Measurements from ENCODE around the gene SGSH. TPM values are rescaled to one million over a fixed set of nuclear protein-coding genes. Genes with fewer than 3 reads are reported as not detected.

SGSH gene
- total and polyA plus RNA-seq, 4 experiments from 2014 or later = 37.8 to 198 (median 124) TPM

- H3K9me3 ChIP-seq (ENCODE audit: control insufficient read depth in 1 of 2, low read length in 2 of 2) = peaks cover 0 to 4% of the 10 kb centered on the region in 2 donors
- ChIA-PET POLR2A (ENCODE audit: partially characterized antibody) (no interaction called here), CTCF (ENCODE audit: partially characterized antibody) (interaction anchor here (1.1 to 1.2 kb wide), 2 partner anchors 16 to 40 kb away, joined by 3 read pairs; no protein-coding TSS in a partner anchor)
- H3K4me3 ChIP-seq (ENCODE audit: low read length in 2 of 2) = no peak overlapping the region
- Mint-ChIP-seq H3K9me3 (peaks cover 0 to 17% (median 12%) of the 10 kb centered on the region in 8 donors), H3K27ac (no peak overlapping the region), H3K4me3 (no peak overlapping the region), H3K27me3 (no peaks in the 10 kb centered on the region), H3K36me3 (peaks cover 44 to 60% of the 10 kb centered on the region in 2 donors), H3K4me1 (peaks cover 0 to 2% (median 0%) of the 10 kb centered on the region in 4 donors)
- H3K27me3 ChIP-seq (ENCODE audit: insufficient read depth, low read length) = no peaks in the 10 kb centered on the region
- no peak for DNase-seq
- peaks cover 20% of the 10 kb centered on the region for H3K36me3 ChIP-seq (ENCODE audit: insufficient read depth, low read length)
- intact Hi-C loops (cut with micrococcal nuclease) = no loop called here
- no peak overlapping the region for H3K27ac ChIP-seq (ENCODE audit: low read depth, low read length)
- no peaks in the 10 kb centered on the region for H3K4me1 ChIP-seq (ENCODE audit: insufficient read depth, low read length)
These were observed 17.3 kb upstream of the SGSH start for GRCh38 chr17:80237386-80237785.

- intact Hi-C loops (cut with micrococcal nuclease) = no loop called here
- CTCF ChIA-PET (ENCODE audit: partially characterized antibody) = no interaction called here
These were observed 16.8 kb upstream of the SGSH start for GRCh38 chr17:80236911-80237310.

GRCh38 chr17:80233202-80233601, 13.1 kb upstream of the SGSH start:
- no peak overlapping the region for H3K4me3 ChIP-seq (ENCODE audit: low read length in 2 of 2)
- Mint-ChIP-seq H3K4me3 (no peak overlapping the region), H3K9me3 (peaks cover 0 to 33% (median 17%) of the 10 kb centered on the region in 8 donors), H3K36me3 (peaks cover 53 to 65% of the 10 kb centered on the region in 2 donors), H3K27me3 (no peaks in the 10 kb centered on the region), H3K27ac (peak overlapping the region in 2 of 7 donors; percentile 15 to 60), H3K4me1 (peaks cover 0 to 2% (median under 1%) of the 10 kb centered on the region in 4 donors)
- H3K9me3 ChIP-seq (ENCODE audit: control insufficient read depth in 1 of 2, low read length in 2 of 2) = peaks cover 0 to 7% of the 10 kb centered on the region in 2 donors
- H3K36me3 ChIP-seq (ENCODE audit: insufficient read depth, low read length) = peaks cover 13% of the 10 kb centered on the region
- DNase-seq = no peak
- H3K27me3 ChIP-seq (ENCODE audit: insufficient read depth, low read length) = no peaks in the 10 kb centered on the region
- ChIA-PET POLR2A (ENCODE audit: partially characterized antibody) (no interaction called here), CTCF (ENCODE audit: partially characterized antibody) (no interaction called here)
- no peaks in the 10 kb centered on the region for H3K4me1 ChIP-seq (ENCODE audit: insufficient read depth, low read length)
- H3K27ac ChIP-seq (ENCODE audit: low read depth, low read length) = no peak overlapping the region
- intact Hi-C loops (cut with micrococcal nuclease) = no loop called here

More at GRCh38 chr17:80236911-80237310, 16.8 kb upstream of the SGSH start:
- no peak for DNase-seq
- H3K36me3 Mint-ChIP-seq = peaks cover 49 to 57% of the 10 kb centered on the region in 2 donors
- Histone ChIP-seq H3K4me3 (ENCODE audit: low read length in 2 of 2) (no peak overlapping the region), H3K36me3 (ENCODE audit: insufficient read depth, low read length) (peaks cover 17% of the 10 kb centered on the region), H3K27ac (ENCODE audit: low read depth, low read length) (no peak overlapping the region), H3K9me3 (ENCODE audit: control insufficient read depth in 1 of 2, low read length in 2 of 2) (peaks cover 0 to 7% of the 10 kb centered on the region in 2 donors), H3K27me3 (ENCODE audit: insufficient read depth, low read length) (no peaks in the 10 kb centered on the region), H3K4me1 (ENCODE audit: insufficient read depth, low read length) (no peaks in the 10 kb centered on the region)
- POLR2A ChIA-PET (ENCODE audit: partially characterized antibody) = no interaction called here
- no peak overlapping the region for H3K4me3 Mint-ChIP-seq
- peaks cover 0 to 21% (median 15%) of the 10 kb centered on the region in 8 donors for H3K9me3 Mint-ChIP-seq
- H3K27ac Mint-ChIP-seq = no peak overlapping the region
- no peaks in the 10 kb centered on the region for H3K27me3 Mint-ChIP-seq
- peaks cover 0 to 2% (median 0%) of the 10 kb centered on the region in 4 donors for H3K4me1 Mint-ChIP-seq

- no peak overlapping the region for H3K27ac ChIP-seq (ENCODE audit: low read depth, low read length)
- H3K4me3 Mint-ChIP-seq = peak overlapping the region in 1 of 8 donors; percentile 32
- peak overlapping the region in 2 of 7 donors; percentile 35 to 41 for H3K27ac Mint-ChIP-seq
- intact Hi-C loops (cut with micrococcal nuclease) = no loop called here
- CTCF ChIA-PET (ENCODE audit: partially characterized antibody) = interaction anchor here (0.9 to 1.4 kb wide), 2 partner anchors 37 to 131 kb away, joined by 3 to 4 read pairs; partner anchors contain the start of gene GAA
- H3K9me3 ChIP-seq (ENCODE audit: control insufficient read depth in 1 of 2, low read length in 2 of 2) = peaks cover 0 to 7% of the 10 kb centered on the region in 2 donors
- H3K4me1 Mint-ChIP-seq = peaks cover 0 to 2% (median under 1%) of the 10 kb centered on the region in 4 donors
- no peak overlapping the region for H3K4me3 ChIP-seq (ENCODE audit: low read length in 2 of 2)
- no peaks in the 10 kb centered on the region for H3K4me1 ChIP-seq (ENCODE audit: insufficient read depth, low read length)
- no peak for DNase-seq
- H3K36me3 ChIP-seq (ENCODE audit: insufficient read depth, low read length) = peaks cover 6% of the 10 kb centered on the region
- H3K36me3 Mint-ChIP-seq = peaks cover 48 to 60% of the 10 kb centered on the region in 2 donors
- H3K27me3 ChIP-seq (ENCODE audit: insufficient read depth, low read length) = no peaks in the 10 kb centered on the region
- no peaks in the 10 kb centered on the region for H3K27me3 Mint-ChIP-seq
- H3K9me3 Mint-ChIP-seq = peaks cover 0 to 33% (median 17%) of the 10 kb centered on the region in 8 donors
- POLR2A ChIA-PET (ENCODE audit: partially characterized antibody) = no interaction called here
These were observed 12.3 kb upstream of the SGSH start for GRCh38 chr17:80232438-80232837.

GRCh38 chr17:80229011-80229410, 8.9 kb upstream of the SGSH start:
- peaks cover 0 to 27% (median 13%) of the 10 kb centered on the region in 8 donors for H3K9me3 Mint-ChIP-seq
- H3K27me3 Mint-ChIP-seq = no peaks in the 10 kb centered on the region
- DNase-seq = no peak
- no peak overlapping the region for H3K4me3 Mint-ChIP-seq
- H3K4me1 Mint-ChIP-seq = peaks cover under 1 to 6% (median 4%) of the 10 kb centered on the region in 4 donors
- Histone ChIP-seq H3K27ac (ENCODE audit: low read depth, low read length) (no peak overlapping the region), H3K9me3 (ENCODE audit: control insufficient read depth in 1 of 2, low read length in 2 of 2) (peaks cover 0 to 7% of the 10 kb centered on the region in 2 donors), H3K4me3 (ENCODE audit: low read length in 2 of 2) (no peak overlapping the region), H3K4me1 (ENCODE audit: insufficient read depth, low read length) (no peaks in the 10 kb centered on the region), H3K36me3 (ENCODE audit: insufficient read depth, low read length) (no peaks in the 10 kb centered on the region), H3K27me3 (ENCODE audit: insufficient read depth, low read length) (no peaks in the 10 kb centered on the region)
- no peak overlapping the region for H3K27ac Mint-ChIP-seq
- H3K36me3 Mint-ChIP-seq = peaks cover 40 to 44% of the 10 kb centered on the region in 2 donors
- ChIA-PET CTCF (ENCODE audit: partially characterized antibody) (no interaction called here), POLR2A (ENCODE audit: partially characterized antibody) (interaction anchor here (2.5 kb wide), 1 partner anchor 10 kb away, joined by 7 read pairs; no protein-coding TSS in a partner anchor)
- intact Hi-C loops (cut with micrococcal nuclease) = no loop called here

GRCh38 chr17:80228477-80228876, 8.3 kb upstream of the SGSH start:
- Histone ChIP-seq H3K27me3 (ENCODE audit: insufficient read depth, low read length) (no peaks in the 10 kb centered on the region), H3K4me1 (ENCODE audit: insufficient read depth, low read length) (no peaks in the 10 kb centered on the region), H3K36me3 (ENCODE audit: insufficient read depth, low read length) (no peaks in the 10 kb centered on the region), H3K27ac (ENCODE audit: low read depth, low read length) (no peak overlapping the region), H3K9me3 (ENCODE audit: control insufficient read depth in 1 of 2, low read length in 2 of 2) (peaks cover 0 to 7% of the 10 kb centered on the region in 2 donors), H3K4me3 (ENCODE audit: low read length in 2 of 2) (no peak overlapping the region)
- H3K9me3 Mint-ChIP-seq = peaks cover 0 to 26% (median 12%) of the 10 kb centered on the region in 8 donors
- peak overlapping the region in 1 of 8 donors; percentile 45 for H3K4me3 Mint-ChIP-seq
- H3K36me3 Mint-ChIP-seq = peaks cover 38 to 39% of the 10 kb centered on the region in 2 donors
- H3K27me3 Mint-ChIP-seq = no peaks in the 10 kb centered on the region
- intact Hi-C loops (cut with micrococcal nuclease) = no loop called here
- CTCF ChIA-PET (ENCODE audit: partially characterized antibody) = no interaction called here
- peak overlapping the region in 1 of 7 donors; percentile 25 for H3K27ac Mint-ChIP-seq
- H3K4me1 Mint-ChIP-seq = peaks cover 5 to 8% (median 7%) of the 10 kb centered on the region in 4 donors
- POLR2A ChIA-PET (ENCODE audit: partially characterized antibody) = interaction anchor here (2.5 kb wide), 1 partner anchor 9 kb away, joined by 7 read pairs; no protein-coding TSS in a partner anchor
- DNase-seq = no peak

GRCh38 chr17:80227666-80228065, 7.5 kb upstream of the SGSH start:
- Mint-ChIP-seq H3K27me3 (no peaks in the 10 kb centered on the region), H3K4me3 (no peak overlapping the region), H3K27ac (no peak overlapping the region), H3K4me1 (peaks cover 7 to 16% (median 14%) of the 10 kb centered on the region in 4 donors), H3K36me3 (peaks cover 32 to 41% of the 10 kb centered on the region in 2 donors), H3K9me3 (peaks cover 0 to 19% (median 8%) of the 10 kb centered on the region in 8 donors)
- ChIA-PET POLR2A (ENCODE audit: partially characterized antibody) (interaction anchor here (0.8 to 2.5 kb wide), 3 partner anchors 8 to 33 kb away, joined by 3 to 7 read pairs (median 3); partner anchors contain the start of gene RNF213), CTCF (ENCODE audit: partially characterized antibody) (no interaction called here)
- no peak overlapping the region for H3K4me3 ChIP-seq (ENCODE audit: low read length in 2 of 2)
- peaks cover 0 to 6% of the 10 kb centered on the region in 2 donors for H3K9me3 ChIP-seq (ENCODE audit: control insufficient read depth in 1 of 2, low read length in 2 of 2)
- H3K27ac ChIP-seq (ENCODE audit: low read depth, low read length) = no peak overlapping the region
- no peaks in the 10 kb centered on the region for H3K4me1 ChIP-seq (ENCODE audit: insufficient read depth, low read length)
- intact Hi-C loops (cut with micrococcal nuclease) = no loop called here
- no peak for DNase-seq
- H3K36me3 ChIP-seq (ENCODE audit: insufficient read depth, low read length) = no peaks in the 10 kb centered on the region
- no peaks in the 10 kb centered on the region for H3K27me3 ChIP-seq (ENCODE audit: insufficient read depth, low read length)
